HG02798 (cell line): ENCODE results near the gene TRPM6.
A peak's percentile ranks its signal among the peaks of the same experiment; 100 is the strongest.
"Not testable (repeated sequence)": the region's sequence is repeated elsewhere in the genome, so short reads cannot be mapped to it uniquely, and the experiment has no call there.

Experiments
- ATAC-seq: cut with Tn5 transposase; IDR thresholded peaks from one replicate; pipeline ENCODE4 v1.9.1; 2021; ENCODE audit warnings: mild to moderate bottlenecking; ENCODE audit not compliant: unreplicated experiment, poor library complexity

Gene TRPM6

GRCh38 chr9:74887041-74887980 is at the start of gene TRPM6:
TSS of gene TRPM6 (minus strand) at chr9:74887921. CDS start at chr9:74887856, 65 bp downstream.
- ATAC-seq = peak; percentile 42

- ATAC-seq = no peak
Measured at GRCh38 chr9:74935008-74935407, 47.3 kb upstream of the TRPM6 start.

- no peak for ATAC-seq
Measured at GRCh38 chr9:74921737-74922136, 34.0 kb upstream of the TRPM6 start.

GRCh38 chr9:74920944-74921626 is 33.4 kb upstream of the TRPM6 start:
- no peak for ATAC-seq

- no peak for ATAC-seq
Measured at GRCh38 chr9:74910036-74910435, 22.3 kb upstream of the TRPM6 start.

- ATAC-seq = no peak
Measured at GRCh38 chr9:74908665-74909064, 20.9 kb upstream of the TRPM6 start.

- no peak for ATAC-seq
Measured at GRCh38 chr9:74907085-74907484, 19.4 kb upstream of the TRPM6 start.

GRCh38 chr9:74901001-74901400 is 13.3 kb upstream of the TRPM6 start:
- ATAC-seq = no peak

GRCh38 chr9:74888449-74888848 is 728 bp upstream of the TRPM6 start:
- not testable (repeated sequence) for ATAC-seq

GRCh38 chr9:74887981-74888370 is 255 bp upstream of the TRPM6 start:
- no peak for ATAC-seq

- ATAC-seq = no peak
Measured at GRCh38 chr9:74876382-74876949, 11.3 kb downstream of the TRPM6 start.

GRCh38 chr9:74875656-74876055 is 12.1 kb downstream of the TRPM6 start:
- no peak for ATAC-seq

GRCh38 chr9:74874220-74874619 is 13.5 kb downstream of the TRPM6 start:
- no peak for ATAC-seq

GRCh38 chr9:74872619-74873233 is 15.0 kb downstream of the TRPM6 start:
- no peak for ATAC-seq

GRCh38 chr9:74867483-74867882 is 20.2 kb downstream of the TRPM6 start:
- ATAC-seq = no peak

- no peak for ATAC-seq
Measured at GRCh38 chr9:74865177-74865576, 22.5 kb downstream of the TRPM6 start.

- ATAC-seq = no peak
Measured at GRCh38 chr9:74861773-74862474, 25.8 kb downstream of the TRPM6 start.

GRCh38 chr9:74861071-74861470 is 26.6 kb downstream of the TRPM6 start:
- no peak for ATAC-seq

GRCh38 chr9:74860247-74860646 is 27.5 kb downstream of the TRPM6 start:
- ATAC-seq = not testable (repeated sequence)

- no peak for ATAC-seq
Measured at GRCh38 chr9:74859786-74860185, 27.9 kb downstream of the TRPM6 start.
